HFFc6 (cell line): ENCODE data around the gene EPHA2. TPM values are rescaled to one million over a fixed set of nuclear protein-coding genes. Genes with fewer than 3 reads are reported as not detected.

Source experiments
- DNase-seq: peaks from one replicate; pipeline ENCODE4 v3.0.0-alpha.2; 2018
- H3K27ac Mint-ChIP-seq: 2 replicates; pipeline ENCODE4 v1.8.0; 2020; ENCODE audit warnings: mild to moderate bottlenecking, mixed read lengths
- H3K27me3 Mint-ChIP-seq: 2 replicates; pipeline ENCODE4 v1.8.0; 2021; ENCODE audit warnings: mild to moderate bottlenecking, moderate library complexity, mixed read lengths; ENCODE audit not compliant: insufficient read depth
- H3K36me3 Mint-ChIP-seq: 2 replicates; pipeline ENCODE4 v1.8.0; 2021; ENCODE audit warnings: low read depth, mixed read lengths
- H3K4me1 Mint-ChIP-seq: 2 replicates; pipeline ENCODE4 v1.8.0; 2020; ENCODE audit warnings: low read depth, mixed read lengths
- H3K4me3 Mint-ChIP-seq: 2 replicates; pipeline ENCODE4 v1.8.0; 2020; ENCODE audit warnings: mild to moderate bottlenecking, moderate library complexity, mixed read lengths
- H3K9me3 Mint-ChIP-seq: 2 replicates; pipeline ENCODE4 v1.8.0; 2020; ENCODE audit warnings: mild to moderate bottlenecking, mixed read lengths
- CTCF ChIP-seq: fragments of 200-600 bp; sonication (generic); IDR thresholded peaks from 2 replicates; pipeline ENCODE4 v1.5.0; 2021; ENCODE audit warnings: antibody characterized with exemption, mild to moderate bottlenecking
- total RNA-seq, 6 experiments: library from RNA; stranded (reverse); fragmentation: NEBNext Ultra II Directional; extraction: Animal tissue kit (Norgen Biotek cat#: 25700); gene quantifications; 2 replicates in 1 of 6; 3 replicates in 5 of 6; pipeline ENCODE4 v1.2.3, GENCODE V29; 2021

Gene EPHA2
- total RNA-seq, 6 experiments from 2014 or later, result 77.3 to 106 (median 81.2) TPM

- no peak for DNase-seq
- no peak for TF ChIP-seq CTCF
- Mint-ChIP-seq H3K36me3 (peaks cover 9% of the 10 kb centered on the region), H3K4me1 (peaks cover 47% of the 10 kb centered on the region), H3K4me3 (no peak overlapping the region), H3K27ac (no peak overlapping the region), H3K27me3 (peaks cover 20% of the 10 kb centered on the region), H3K9me3 (no peaks in the 10 kb centered on the region)
These were observed 37.2 kb downstream of the EPHA2 start for GRCh38 chr1:16118706-16119105.

- peaks cover 43% of the 10 kb centered on the region for H3K4me1 Mint-ChIP-seq
- no peak overlapping the region for H3K4me3 Mint-ChIP-seq
- DNase-seq, result no peak
- TF ChIP-seq CTCF, result no peak
- no peak overlapping the region for H3K27ac Mint-ChIP-seq
- peaks cover 16% of the 10 kb centered on the region for H3K27me3 Mint-ChIP-seq
- H3K36me3 Mint-ChIP-seq, result peaks cover 4% of the 10 kb centered on the region; the same call in 1 of the 2 replicates
- no peaks in the 10 kb centered on the region for H3K9me3 Mint-ChIP-seq
These were observed 37.9 kb downstream of the EPHA2 start for GRCh38 chr1:16117936-16118335.

- no peak overlapping the region for H3K27ac Mint-ChIP-seq
- H3K9me3 Mint-ChIP-seq, result no peaks in the 10 kb centered on the region
- no peak for DNase-seq
- no peak for TF ChIP-seq CTCF
- peaks cover 12% of the 10 kb centered on the region for H3K27me3 Mint-ChIP-seq
- no peak overlapping the region for H3K4me3 Mint-ChIP-seq
- no peaks in the 10 kb centered on the region for H3K36me3 Mint-ChIP-seq
- peaks cover 41% of the 10 kb centered on the region for H3K4me1 Mint-ChIP-seq
These were observed 38.5 kb downstream of the EPHA2 start for GRCh38 chr1:16117369-16117768.

GRCh38 chr1:16116625-16117024 is 39.2 kb downstream of the EPHA2 start:
- DNase-seq, result no peak
- H3K4me1 Mint-ChIP-seq, result peaks cover 39% of the 10 kb centered on the region
- no peaks in the 10 kb centered on the region for H3K36me3 Mint-ChIP-seq
- H3K27ac Mint-ChIP-seq, result no peak overlapping the region
- H3K27me3 Mint-ChIP-seq, result peaks cover 9% of the 10 kb centered on the region
- H3K4me3 Mint-ChIP-seq, result no peak overlapping the region
- no peak for TF ChIP-seq CTCF
- no peaks in the 10 kb centered on the region for H3K9me3 Mint-ChIP-seq

- no peak overlapping the region for H3K27ac Mint-ChIP-seq
- no peaks in the 10 kb centered on the region for H3K9me3 Mint-ChIP-seq
- H3K4me1 Mint-ChIP-seq, result peaks cover 36% of the 10 kb centered on the region
- no peak overlapping the region for H3K4me3 Mint-ChIP-seq
- H3K36me3 Mint-ChIP-seq, result no peaks in the 10 kb centered on the region
- H3K27me3 Mint-ChIP-seq, result peaks cover 9% of the 10 kb centered on the region
- no peak for DNase-seq
- TF ChIP-seq CTCF, result no peak
These were observed 39.9 kb downstream of the EPHA2 start for GRCh38 chr1:16116002-16116401.

GRCh38 chr1:16115468-16115983 is 40.3 kb downstream of the EPHA2 start:
- peaks cover 32% of the 10 kb centered on the region for H3K4me1 Mint-ChIP-seq
- H3K9me3 Mint-ChIP-seq, result no peaks in the 10 kb centered on the region
- peaks cover 6% of the 10 kb centered on the region for H3K27me3 Mint-ChIP-seq
- no peaks in the 10 kb centered on the region for H3K36me3 Mint-ChIP-seq
- DNase-seq, result no peak
- no peak overlapping the region for H3K27ac Mint-ChIP-seq
- TF ChIP-seq CTCF, result no peak
- H3K4me3 Mint-ChIP-seq, result no peak overlapping the region
